ENCODE measurements around the gene IGDCC3. TPM values are rescaled to one million over a fixed set of nuclear protein-coding genes. Genes with fewer than 3 reads are reported as not detected.

Gene IGDCC3
- total and polyA plus RNA-seq, 10 of the 15 experiments (the other 5 are each of a cell fraction or from before 2014, with no cell fraction given): 0.10 to 0.20 (median 0.15) TPM; not detected in 7

DNA sequence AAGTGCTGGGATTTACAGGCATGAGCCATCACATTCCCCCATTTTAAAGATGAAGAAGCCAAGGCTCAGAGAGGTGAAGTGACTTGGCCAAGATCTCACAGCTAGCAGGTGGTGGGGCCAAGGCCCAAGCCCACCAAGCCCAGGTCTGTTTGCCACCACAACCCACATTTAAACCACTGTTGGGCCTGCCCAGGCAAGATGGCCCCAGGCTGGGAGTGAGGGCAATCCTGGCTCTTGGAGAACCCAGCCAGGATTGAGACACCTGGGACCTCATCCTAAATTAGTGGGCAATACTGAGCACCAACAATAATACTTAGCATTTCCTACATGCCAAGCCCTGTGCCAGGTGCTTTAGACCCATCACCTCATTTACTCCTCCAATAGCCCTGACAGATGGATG is 6.9 kb downstream of the IGDCC3 start:
- Histone ChIP-seq H3K4me1 (ENCODE audit: control insufficient read depth, insufficient read depth, low read length) (no peaks in the 10 kb centered on the region), H3K27ac (ENCODE audit: control insufficient read depth, insufficient read depth) (no peak overlapping the region), H3K4me3 (no peak overlapping the region), H3K36me3 (ENCODE audit: control insufficient read depth in 2 of 2, insufficient read depth in 2 of 2, low read length in 1 of 2) (no peaks in the 10 kb centered on the region), H2AFZ (ENCODE audit: control insufficient read depth, low read depth, low read length) (no peak overlapping the region), H4K20me1 (ENCODE audit: control insufficient read depth, insufficient read depth) (no peaks in the 10 kb centered on the region), H3K9ac (ENCODE audit: control insufficient read depth, insufficient read depth, low read length) (no peak overlapping the region), H3K79me2 (ENCODE audit: control insufficient read depth, insufficient read depth, low read length) (no peaks in the 10 kb centered on the region), H3K9me3 (replicated peaks; ENCODE audit: control insufficient read depth, insufficient read depth, low read length) (no peaks in the 10 kb centered on the region), H3K27me3 (replicated peaks in 1 of 2; ENCODE audit: control insufficient read depth in 2 of 2, insufficient read depth in 2 of 2, low read length in 1 of 2) (peaks cover 5 to 8% of the 10 kb centered on the region in 2 experiments; a peak in 3 of 4 replicates), H3K4me2 (ENCODE audit: control insufficient read depth, insufficient read depth) (no peak overlapping the region)
- FAIRE-seq (no peak), DNase-seq (ENCODE audit: low read depth, low spot score) (no peak), ATAC-seq (no peak)
- intact Hi-C loops (cut with micrococcal nuclease; ENCODE audit: unreplicated experiment) (no loop called here), in situ Hi-C loops (cut with MboI) (no loop called here)
- ChIA-PET CTCF (interaction anchor here (0.6 to 2.4 kb wide), 3 partner anchors 12 to 228 kb away, joined by 3 to 10 read pairs (median 9); no protein-coding TSS in a partner anchor), POLR2A (interaction anchor here (0.9 kb wide), 1 partner anchor 13 kb away, joined by 3 read pairs; no protein-coding TSS in a partner anchor), SMC1A (ENCODE audit: uncharacterized antibody, unreplicated experiment) (interaction anchor here (0.8 kb wide), 1 partner anchor 17 kb away, joined by 3 read pairs; no protein-coding TSS in a partner anchor), RAD21 (ENCODE audit: unreplicated experiment) (interaction anchor here (0.5 kb wide), 1 partner anchor 27 kb away, joined by 3 read pairs; no protein-coding TSS in a partner anchor)
- TF ChIP-seq, protein P1, sequence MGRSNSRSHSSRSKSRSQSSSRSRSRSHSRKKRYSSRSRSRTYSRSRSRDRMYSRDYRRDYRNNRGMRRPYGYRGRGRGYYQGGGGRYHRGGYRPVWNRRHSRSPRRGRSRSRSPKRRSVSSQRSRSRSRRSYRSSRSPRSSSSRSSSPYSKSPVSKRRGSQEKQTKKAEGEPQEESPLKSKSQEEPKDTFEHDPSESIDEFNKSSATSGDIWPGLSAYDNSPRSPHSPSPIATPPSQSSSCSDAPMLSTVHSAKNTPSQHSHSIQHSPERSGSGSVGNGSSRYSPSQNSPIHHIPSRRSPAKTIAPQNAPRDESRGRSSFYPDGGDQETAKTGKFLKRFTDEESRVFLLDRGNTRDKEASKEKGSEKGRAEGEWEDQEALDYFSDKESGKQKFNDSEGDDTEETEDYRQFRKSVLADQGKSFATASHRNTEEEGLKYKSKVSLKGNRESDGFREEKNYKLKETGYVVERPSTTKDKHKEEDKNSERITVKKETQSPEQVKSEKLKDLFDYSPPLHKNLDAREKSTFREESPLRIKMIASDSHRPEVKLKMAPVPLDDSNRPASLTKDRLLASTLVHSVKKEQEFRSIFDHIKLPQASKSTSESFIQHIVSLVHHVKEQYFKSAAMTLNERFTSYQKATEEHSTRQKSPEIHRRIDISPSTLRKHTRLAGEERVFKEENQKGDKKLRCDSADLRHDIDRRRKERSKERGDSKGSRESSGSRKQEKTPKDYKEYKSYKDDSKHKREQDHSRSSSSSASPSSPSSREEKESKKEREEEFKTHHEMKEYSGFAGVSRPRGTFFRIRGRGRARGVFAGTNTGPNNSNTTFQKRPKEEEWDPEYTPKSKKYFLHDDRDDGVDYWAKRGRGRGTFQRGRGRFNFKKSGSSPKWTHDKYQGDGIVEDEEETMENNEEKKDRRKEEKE (IDR thresholded peaks at IDR 0.05): no peak
- no peak for TF ChIP-seq ZNF24 (IDR thresholded peaks at IDR 0.05)
- no peak for TF ChIP-seq IRF4 (IDR thresholded peaks at IDR 0.05; ENCODE audit: low read depth, low read length)
- no TSS peak for BruUV-seq (replicated peaks)

DNA sequence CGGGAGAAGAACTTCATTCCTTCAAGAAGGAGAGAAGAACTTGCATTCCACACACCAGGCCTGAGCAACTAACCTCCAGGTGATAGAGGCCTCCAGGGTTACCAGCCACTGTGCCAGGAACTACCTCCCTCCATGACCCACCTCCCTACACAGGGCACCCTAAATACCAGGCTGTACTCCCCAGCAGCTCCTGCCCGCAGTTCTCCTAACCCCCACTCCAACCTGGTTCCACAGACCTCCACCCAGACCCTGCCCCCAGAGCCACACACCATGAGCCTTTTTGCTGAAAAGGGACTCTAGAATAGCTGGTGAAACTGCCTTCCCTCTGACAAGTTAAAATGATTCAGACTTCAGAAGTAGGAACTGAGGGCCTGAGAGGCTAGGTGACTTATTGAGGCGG is 8.2 kb downstream of the IGDCC3 start:
- intact Hi-C loops (cut with micrococcal nuclease; ENCODE audit: unreplicated experiment) (no loop called here), in situ Hi-C loops (cut with MboI) (no loop called here)
- H3K36me3 ChIP-seq (ENCODE audit: control insufficient read depth in 2 of 2, insufficient read depth in 2 of 2, low read length in 1 of 2): no peaks in the 10 kb centered on the region
- FAIRE-seq (no peak), ATAC-seq (no peak), DNase-seq (ENCODE audit: low read depth, low spot score) (no peak)
- peaks cover 0 to under 1% of the 10 kb centered on the region in 2 experiments; a peak in 2 of 4 replicates for H3K27me3 ChIP-seq (replicated peaks in 1 of 2; ENCODE audit: control insufficient read depth in 2 of 2, insufficient read depth in 2 of 2, low read length in 1 of 2)
- POLR2A ChIA-PET: interaction anchor here (0.9 kb wide), 1 partner anchor 14 kb away, joined by 3 read pairs; no protein-coding TSS in a partner anchor
- H3K79me2 ChIP-seq (ENCODE audit: control insufficient read depth, insufficient read depth, low read length): no peaks in the 10 kb centered on the region
- BruUV-seq (replicated peaks): no TSS peak
- no peak overlapping the region for H3K4me2 ChIP-seq (ENCODE audit: control insufficient read depth, insufficient read depth)
- no peak overlapping the region for H2AFZ ChIP-seq (ENCODE audit: control insufficient read depth, low read depth, low read length)
- CTCF ChIA-PET: interaction anchor here (2.4 kb wide), 1 partner anchor 14 kb away, joined by 9 read pairs; no protein-coding TSS in a partner anchor
- H3K9ac ChIP-seq (ENCODE audit: control insufficient read depth, insufficient read depth, low read length): no peak overlapping the region
- no peak overlapping the region for H3K27ac ChIP-seq (ENCODE audit: control insufficient read depth, insufficient read depth)
- WGBS (ENCODE audit: insufficient coverage, insufficient replicate concordance, low lambda C conversion rate, missing lambda C conversion rate): 30% methylated on average over 3 of the region's 3 CpGs
- H4K20me1 ChIP-seq (ENCODE audit: control insufficient read depth, insufficient read depth): no peaks in the 10 kb centered on the region
- SMC1A ChIA-PET (ENCODE audit: uncharacterized antibody, unreplicated experiment): no interaction called here
- no peaks in the 10 kb centered on the region for H3K9me3 ChIP-seq (replicated peaks; ENCODE audit: control insufficient read depth, insufficient read depth, low read length)
- RAD21 ChIA-PET (ENCODE audit: unreplicated experiment): no interaction called here
- H3K4me1 ChIP-seq (ENCODE audit: control insufficient read depth, insufficient read depth, low read length): no peaks in the 10 kb centered on the region
- no peak overlapping the region for H3K4me3 ChIP-seq
- TF ChIP-seq, protein P2, sequence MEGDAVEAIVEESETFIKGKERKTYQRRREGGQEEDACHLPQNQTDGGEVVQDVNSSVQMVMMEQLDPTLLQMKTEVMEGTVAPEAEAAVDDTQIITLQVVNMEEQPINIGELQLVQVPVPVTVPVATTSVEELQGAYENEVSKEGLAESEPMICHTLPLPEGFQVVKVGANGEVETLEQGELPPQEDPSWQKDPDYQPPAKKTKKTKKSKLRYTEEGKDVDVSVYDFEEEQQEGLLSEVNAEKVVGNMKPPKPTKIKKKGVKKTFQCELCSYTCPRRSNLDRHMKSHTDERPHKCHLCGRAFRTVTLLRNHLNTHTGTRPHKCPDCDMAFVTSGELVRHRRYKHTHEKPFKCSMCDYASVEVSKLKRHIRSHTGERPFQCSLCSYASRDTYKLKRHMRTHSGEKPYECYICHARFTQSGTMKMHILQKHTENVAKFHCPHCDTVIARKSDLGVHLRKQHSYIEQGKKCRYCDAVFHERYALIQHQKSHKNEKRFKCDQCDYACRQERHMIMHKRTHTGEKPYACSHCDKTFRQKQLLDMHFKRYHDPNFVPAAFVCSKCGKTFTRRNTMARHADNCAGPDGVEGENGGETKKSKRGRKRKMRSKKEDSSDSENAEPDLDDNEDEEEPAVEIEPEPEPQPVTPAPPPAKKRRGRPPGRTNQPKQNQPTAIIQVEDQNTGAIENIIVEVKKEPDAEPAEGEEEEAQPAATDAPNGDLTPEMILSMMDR (IDR thresholded peaks at IDR 0.05 in 2 of 3, conservative IDR thresholded peaks at IDR 0.05 in 1 of 3; ENCODE audit: control insufficient read depth in 2 of 3, extremely low read depth in 1 of 3, insufficient read depth in 1 of 3, low read depth in 3 of 3, low read length in 3 of 3): no peak
- TF ChIP-seq SREBF2 (IDR thresholded peaks at IDR 0.05; ENCODE audit: low read length) (no peak), MYC (IDR thresholded peaks at IDR 0.05; ENCODE audit: insufficient read depth, insufficient read length, insufficient replicate concordance, low read length, severe bottlenecking) (no peak), PAX5 (IDR thresholded peaks at IDR 0.05; ENCODE audit: borderline replicate concordance, low read depth, low read length) (no peak), YBX1 (IDR thresholded peaks at IDR 0.05) (no peak), STAT3 (IDR thresholded peaks at IDR 0.05; ENCODE audit: low read depth, low read length) (no peak), HDAC6 (IDR thresholded peaks at IDR 0.05; ENCODE audit: unreplicated experiment) (no peak), CREM (IDR thresholded peaks at IDR 0.05; ENCODE audit: low read depth) (no peak), ZNF24 (IDR thresholded peaks at IDR 0.05) (no peak), POLR2AphosphoS2 (IDR thresholded peaks at IDR 0.05; ENCODE audit: low read depth, low read length) (no peak)
